Activated CD4-positive, alpha-beta T cell treated with anti-CD3 and anti-CD28 coated beads, Interleukin-10, Interleukin-2, amounts not matched to agents 100 ng/mL and 50 ng/mL, durations not matched to agents 16 hours and 8 hours (primary cell): ENCODE measurements around the gene FGD5.
A peak's percentile ranks its signal among the peaks of the same experiment; 100 is the strongest.

ENCODE experiments used
- DNase-seq: peaks from one replicate; pipeline ENCODE4 v3.0.0-alpha.2; 2020

Gene FGD5

DNA sequence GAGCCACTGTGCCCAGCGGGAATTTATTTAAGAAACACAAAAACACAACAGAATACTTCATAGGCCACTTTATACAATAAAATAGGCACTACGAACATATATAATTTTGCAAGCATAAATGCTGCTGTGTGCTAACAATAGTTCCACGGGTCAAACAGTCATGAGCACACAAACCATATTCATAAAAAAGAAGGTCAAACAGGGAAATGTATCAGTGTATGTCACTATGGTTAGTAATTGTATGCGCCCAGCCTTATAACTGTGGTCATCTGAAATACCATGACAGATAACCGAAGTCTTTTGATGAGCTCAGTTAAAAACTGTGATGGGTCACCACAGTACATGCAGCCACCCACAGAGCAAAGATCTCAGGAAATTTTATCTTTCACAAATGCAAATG, 90.5 kb downstream of the FGD5 start:
- no peak for DNase-seq

GRCh38 chr3:14911651-14912050, 92.9 kb downstream of the FGD5 start:
- DNase-seq, result no peak

DNA sequence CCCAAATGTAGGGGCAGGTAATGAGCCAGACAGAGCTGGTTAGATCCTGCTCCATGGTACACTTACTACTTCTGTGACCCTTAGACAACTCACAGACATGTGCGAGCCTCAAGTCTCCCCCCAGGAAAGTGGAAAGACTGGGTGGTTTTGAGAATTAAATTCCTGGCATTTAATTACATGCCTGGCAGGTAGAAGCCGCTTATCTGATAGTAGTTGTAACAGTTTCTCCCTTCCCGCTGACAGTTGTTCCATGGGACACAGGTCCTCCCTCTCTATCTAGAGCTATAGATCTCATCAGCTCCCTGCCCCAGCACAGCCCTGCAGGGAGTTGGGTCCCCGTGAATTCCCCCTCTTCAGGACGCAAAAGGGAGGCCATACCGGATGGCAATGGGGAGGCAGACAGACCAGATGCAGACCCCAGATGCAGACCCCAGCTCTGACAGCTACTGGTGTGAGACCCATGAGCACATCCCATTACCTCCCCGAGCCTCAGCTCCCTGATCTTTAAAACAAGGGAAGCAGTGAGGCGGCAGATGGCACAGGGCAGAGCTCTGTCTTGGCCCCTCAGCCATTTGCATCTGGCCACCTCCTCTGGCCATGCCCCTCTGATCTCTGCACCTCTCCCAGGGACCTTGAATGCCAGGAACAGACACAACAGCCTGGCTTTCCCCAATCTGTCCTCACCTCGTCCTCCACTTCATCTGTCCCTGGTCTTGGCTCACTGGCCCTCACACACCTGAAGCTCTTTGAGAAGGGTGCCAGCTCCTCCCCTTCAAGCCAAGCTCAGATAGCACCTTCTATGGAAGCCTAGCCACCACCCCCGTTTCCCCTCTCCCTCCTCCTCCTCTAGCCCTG, 94.5 kb downstream of the FGD5 start:
- DNase-seq, result no peak

- no peak for DNase-seq
These were observed 95.4 kb downstream of the FGD5 start for GRCh38 chr3:14913926-14914778.

GRCh38 chr3:14914779-14915117, 96.0 kb downstream of the FGD5 start:
- no peak for DNase-seq

DNA sequence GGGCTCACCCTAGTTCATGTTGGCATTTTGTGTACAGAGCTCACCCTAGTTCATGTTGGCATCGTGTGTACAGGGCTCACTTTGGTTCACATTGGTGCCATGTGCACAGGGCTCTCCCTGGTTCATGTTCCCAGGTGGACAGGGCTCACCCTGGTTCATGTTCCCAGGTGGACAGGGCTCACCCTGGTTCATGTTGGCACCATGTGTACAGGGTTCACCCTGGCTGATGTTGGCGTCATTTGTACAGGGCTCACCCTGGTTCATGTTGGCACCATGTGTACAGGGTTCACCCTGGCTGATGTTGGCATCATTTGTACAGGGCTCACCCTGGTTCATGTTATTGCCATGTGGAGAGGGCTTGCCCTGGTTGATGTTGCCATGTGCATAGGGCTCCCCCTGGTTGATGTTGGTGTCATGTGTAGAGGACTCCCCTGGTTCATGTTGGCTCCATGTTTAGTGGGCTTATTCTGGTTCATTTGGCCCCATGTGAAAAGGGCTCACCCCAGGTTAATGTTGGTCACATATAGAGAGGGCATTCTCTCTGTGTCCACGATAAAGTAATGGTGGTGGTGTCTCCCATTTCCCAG, 97.0 kb downstream of the FGD5 start:
- peak; percentile 14 for DNase-seq

DNA sequence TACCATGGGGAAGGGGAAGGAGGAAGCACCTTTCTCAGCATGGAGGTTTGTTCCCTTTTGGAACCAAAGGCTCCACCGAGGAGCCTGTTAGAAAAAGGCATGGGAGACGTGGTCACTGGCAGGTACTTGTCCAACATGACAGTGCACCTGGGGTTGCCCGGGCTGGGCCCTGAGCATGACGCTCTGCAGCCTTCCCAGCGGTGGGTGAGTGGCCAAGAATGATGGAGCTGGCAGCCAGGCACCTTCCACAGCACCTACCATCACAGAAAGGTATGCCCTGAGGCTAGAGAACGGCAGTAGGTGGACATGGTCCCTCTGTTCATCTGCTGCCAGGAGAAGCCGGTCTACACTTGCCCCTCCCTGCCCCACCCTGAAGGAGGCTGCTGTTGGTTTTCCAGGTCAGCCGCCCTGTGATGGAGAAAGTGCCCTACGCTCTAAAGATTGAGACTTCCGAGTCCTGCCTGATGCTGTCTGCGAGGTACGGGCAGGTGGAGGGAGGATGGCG, 99.6 kb downstream of the FGD5 start:
- DNase-seq, result no peak

- no peak for DNase-seq
These were observed 101.8 kb downstream of the FGD5 start for GRCh38 chr3:14920536-14920935.

DNA sequence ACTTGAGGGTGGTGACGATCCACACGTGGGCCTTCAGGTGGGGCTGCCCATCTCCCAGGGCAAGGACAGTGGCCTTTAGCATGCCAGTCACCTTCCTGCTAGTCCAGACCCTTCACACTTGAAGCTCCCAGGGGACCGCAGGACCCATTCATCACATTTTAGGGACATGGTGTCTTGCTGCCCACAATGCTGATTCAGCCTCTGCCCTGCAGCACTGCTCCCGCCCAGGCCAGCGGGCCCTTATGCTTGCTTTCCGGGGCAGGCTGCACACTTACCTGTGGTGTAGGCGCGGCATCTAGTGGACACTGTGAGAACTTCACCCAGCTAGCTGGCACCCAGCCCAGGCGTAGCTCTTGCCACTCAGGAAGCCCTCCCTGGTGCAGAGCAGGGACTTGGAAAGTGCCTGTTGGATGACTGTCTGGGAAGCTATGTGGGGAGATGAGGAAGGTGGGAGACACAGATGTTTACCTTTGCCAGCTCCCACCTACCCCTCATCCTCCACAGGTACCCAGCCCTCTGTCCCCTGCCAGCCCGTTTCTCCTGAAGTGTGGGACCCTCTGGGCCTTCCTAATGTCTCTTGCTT, 102.4 kb downstream of the FGD5 start:
- peak; percentile 83 for DNase-seq

GRCh38 chr3:14921811-14922705, 103.3 kb downstream of the FGD5 start:
- DNase-seq, result no peak

DNA sequence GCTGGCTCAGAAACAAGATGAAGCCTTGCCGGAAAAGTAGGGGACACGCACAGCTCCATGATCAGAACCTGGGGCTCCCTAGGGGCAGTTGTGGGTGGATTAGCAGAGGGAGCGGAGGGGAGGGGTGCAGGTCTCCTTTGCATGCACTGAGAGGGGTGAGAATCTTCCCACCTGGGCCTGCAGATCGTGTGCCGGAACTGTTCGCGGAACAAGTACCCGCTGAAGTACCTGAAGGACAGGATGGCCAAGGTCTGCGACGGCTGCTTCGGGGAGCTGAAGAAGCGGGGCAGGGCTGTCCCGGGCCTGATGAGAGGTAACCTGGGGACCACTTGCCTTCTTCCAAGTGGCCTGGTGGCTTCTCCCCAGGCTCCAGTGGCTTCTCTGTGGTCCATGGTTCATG, 104.1 kb downstream of the FGD5 start:
- no peak for DNase-seq

- DNase-seq, result no peak
These were observed 104.7 kb downstream of the FGD5 start for GRCh38 chr3:14923476-14923875.

DNA sequence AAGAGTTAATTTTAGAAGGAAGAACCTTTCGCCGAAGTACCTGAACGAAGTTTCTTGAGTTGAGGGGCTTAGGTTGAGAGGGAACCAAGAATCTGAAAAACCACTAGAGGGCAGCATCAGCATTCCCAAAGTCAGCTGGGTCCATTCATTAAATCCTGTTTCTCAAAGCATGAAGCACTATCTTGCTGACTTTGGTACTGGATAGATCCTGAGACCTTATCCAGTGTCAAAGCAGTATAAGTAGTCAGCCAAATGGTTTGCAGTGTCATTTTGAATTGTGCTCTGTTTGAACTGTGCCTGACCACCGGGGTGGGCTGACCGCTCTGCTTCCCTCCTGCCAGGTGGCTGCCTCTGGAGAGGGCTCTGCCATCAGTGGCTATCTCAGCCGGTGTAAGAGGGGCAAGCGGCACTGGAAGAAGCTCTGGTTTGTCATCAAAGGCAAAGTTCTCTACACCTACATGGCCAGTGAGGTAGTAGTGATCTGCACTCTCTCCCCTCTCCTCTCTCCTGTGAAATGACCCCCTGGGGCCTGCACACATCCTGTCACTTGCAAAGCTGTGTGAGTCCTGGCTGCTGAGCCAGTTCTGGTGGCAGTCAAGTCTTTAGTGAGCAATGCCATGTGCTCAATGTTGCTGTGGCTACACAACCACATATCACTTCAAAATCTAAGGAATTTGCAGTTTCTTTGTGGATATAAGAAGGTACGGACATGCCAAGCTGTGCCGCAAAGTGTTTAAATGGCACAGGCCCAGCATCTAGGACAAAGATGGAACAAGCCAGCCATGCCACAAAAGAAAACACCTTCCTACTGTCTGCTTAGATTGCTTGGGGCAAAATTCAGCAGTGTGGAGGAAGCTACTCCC, 107.2 kb downstream of the FGD5 start:
- peak; percentile 43 for DNase-seq

- no peak for DNase-seq
These were observed 107.8 kb downstream of the FGD5 start for GRCh38 chr3:14926592-14926991.

DNA sequence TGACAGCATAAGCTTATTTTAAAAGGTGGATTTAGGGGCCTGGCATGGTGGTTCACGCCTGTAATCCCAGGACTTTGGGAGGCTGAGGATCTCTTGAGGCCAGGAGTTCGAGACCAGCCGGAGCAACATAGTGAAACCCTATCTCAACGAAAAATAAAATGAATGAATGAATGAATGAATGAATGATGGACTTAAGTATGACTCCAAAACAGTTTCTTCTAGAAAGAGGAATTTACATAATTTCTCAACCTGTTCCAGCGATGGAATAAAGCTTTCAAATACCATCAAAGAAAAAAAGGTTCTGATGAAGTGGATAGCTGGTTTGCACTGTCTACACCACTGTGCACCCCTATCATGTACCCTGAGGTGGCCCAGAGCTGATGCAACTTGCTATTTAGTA, 108.5 kb downstream of the FGD5 start:
- no peak for DNase-seq

- no peak for DNase-seq
These were observed 110.7 kb downstream of the FGD5 start for GRCh38 chr3:14929310-14930074.

DNA sequence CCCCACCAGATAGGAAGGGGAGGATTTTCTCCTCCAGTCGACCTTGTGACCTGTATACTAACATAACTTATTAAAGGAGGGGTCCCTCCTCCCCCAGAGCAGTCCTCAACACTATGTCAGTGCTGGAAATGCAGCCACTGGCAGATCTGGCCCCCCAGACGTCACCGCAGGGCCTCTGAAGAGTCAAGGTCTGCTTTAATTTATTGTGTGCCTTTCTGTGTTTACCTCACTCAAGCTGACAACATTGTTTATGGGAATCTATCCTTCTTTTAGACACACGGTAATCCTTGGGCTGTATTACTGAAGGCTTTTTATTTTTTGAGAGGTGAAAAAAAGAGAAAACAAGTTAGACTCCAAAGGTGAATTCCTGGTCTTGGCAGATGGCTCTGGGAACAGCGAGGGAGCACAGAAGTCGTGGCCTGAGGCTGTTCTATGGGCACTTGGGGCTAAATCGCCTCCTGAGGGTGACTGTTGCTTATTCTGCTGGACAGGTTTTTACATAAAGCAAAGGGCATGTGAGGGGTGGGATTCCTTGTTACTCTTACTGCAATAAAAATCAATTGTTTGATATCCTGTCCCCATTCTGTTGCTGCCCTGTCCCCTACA, 115.2 kb downstream of the FGD5 start:
- no peak for DNase-seq

DNA sequence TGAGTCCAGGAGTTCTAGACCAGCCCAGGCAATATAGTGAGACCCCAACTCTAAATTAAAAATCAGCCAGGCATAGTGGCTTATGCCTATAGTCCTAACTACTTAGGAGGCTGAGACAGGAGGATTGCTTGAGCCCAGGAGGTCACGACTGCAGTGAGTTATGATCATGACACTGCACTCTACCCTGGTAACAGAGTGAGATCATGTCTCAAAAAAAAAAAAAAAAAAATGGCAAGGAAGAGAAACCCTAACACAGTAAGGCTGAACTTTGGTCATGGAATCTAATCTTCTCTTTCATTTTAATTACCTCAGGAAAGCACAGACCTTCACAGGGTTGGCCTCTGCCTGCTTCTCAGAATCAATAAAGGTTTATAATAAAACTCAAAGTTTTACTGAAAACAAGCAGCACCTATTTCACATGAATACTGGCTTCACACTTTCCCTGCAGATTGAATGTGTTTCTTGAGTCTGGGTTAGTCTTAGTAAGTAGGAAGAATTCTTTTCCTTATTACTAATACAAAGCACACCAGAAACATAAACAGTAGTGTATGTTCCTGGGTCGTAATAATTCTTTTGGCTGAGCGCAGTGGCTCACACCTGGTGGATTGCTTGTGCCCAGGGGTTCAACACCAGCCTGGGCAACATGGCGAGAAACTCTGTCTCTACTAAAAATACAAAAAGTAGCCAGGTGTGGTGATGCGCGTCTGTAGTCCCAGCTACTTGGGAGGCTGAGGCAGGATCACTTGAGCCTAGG, 117.0 kb downstream of the FGD5 start:
- no peak for DNase-seq

GRCh38 chr3:14938954-14939353, 120.2 kb downstream of the FGD5 start:
- no peak for DNase-seq
